ENCODE measurements around the gene TBC1D22A. TPM values are rescaled to one million over a fixed set of nuclear protein-coding genes. Genes with fewer than 3 reads are reported as not detected.

TBC1D22A gene
- total and polyA plus RNA-seq, 2 experiments from 2014 or later: 9.6 to 13.3 TPM

DNA sequence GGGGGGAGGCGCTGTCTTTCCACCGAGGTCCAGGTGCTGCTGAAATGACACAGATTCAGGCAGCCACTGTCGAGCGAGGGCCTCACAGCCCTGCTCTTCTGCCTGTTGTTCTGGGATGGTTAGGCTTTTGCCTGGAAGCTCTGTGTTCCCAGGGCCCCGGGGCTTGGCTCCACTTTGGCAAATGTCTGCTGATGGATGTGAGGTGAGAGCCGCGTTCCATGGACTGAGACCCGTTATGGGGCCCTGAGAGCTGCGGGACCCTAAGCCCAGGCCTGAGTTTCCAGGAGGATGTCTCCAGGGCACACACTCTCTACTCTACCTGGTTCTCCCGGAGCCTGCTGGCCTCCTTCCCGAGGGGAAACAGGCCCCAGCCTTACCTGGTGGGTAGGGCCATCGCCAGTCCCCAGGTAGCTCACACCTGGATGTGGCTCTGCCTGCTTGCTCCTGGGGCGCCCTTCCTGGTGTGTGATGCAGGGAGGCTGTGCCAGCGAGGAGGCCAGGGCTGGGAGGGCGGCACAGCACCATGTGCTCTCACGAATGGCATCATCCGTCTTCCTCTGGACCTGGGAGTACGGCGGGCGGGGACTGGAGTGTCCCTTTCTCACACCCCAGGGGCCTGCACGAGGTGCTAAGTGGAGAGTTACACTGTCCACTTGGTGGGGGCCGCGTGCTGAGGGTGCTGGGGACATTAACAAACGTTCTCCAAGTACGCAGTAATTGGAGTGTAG is 435.5 kb downstream of the TBC1D22A start:
- Histone ChIP-seq H3F3A (replicated peaks; ENCODE audit: low read depth) (no peaks in the 10 kb centered on the region), H3K27me3 (ENCODE audit: insufficient read depth) (no peaks in the 10 kb centered on the region), H3K79me2 (replicated peaks; ENCODE audit: insufficient read depth) (no peaks in the 10 kb centered on the region), H3K4me3 (no peak overlapping the region), H3K36me3 (ENCODE audit: insufficient read depth) (no peaks in the 10 kb centered on the region), H3K9me2 (ENCODE audit: insufficient read depth) (no peaks in the 10 kb centered on the region), H3K27ac (ENCODE audit: low read depth) (no peak overlapping the region), H4K20me1 (replicated peaks; ENCODE audit: insufficient read depth) (no peaks in the 10 kb centered on the region), H2AFZ (no peak overlapping the region), H3K4me1 (ENCODE audit: insufficient read depth) (no peaks in the 10 kb centered on the region), H3K4me2 (no peak overlapping the region)
- TF ChIP-seq STAT1 (IDR thresholded peaks at IDR 0.05; ENCODE audit: unreplicated experiment) (no peak), ZNF114 (CRISPR knock-in tag; IDR thresholded peaks at IDR 0.05) (no peak), ZNF331 (CRISPR knock-in tag; IDR thresholded peaks at IDR 0.05; ENCODE audit: low read depth) (no peak)
- TF ChIP-seq, protein P1, sequence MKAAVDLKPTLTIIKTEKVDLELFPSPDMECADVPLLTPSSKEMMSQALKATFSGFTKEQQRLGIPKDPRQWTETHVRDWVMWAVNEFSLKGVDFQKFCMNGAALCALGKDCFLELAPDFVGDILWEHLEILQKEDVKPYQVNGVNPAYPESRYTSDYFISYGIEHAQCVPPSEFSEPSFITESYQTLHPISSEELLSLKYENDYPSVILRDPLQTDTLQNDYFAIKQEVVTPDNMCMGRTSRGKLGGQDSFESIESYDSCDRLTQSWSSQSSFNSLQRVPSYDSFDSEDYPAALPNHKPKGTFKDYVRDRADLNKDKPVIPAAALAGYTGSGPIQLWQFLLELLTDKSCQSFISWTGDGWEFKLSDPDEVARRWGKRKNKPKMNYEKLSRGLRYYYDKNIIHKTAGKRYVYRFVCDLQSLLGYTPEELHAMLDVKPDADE (IDR thresholded peaks at IDR 0.05): no peak
- TF ChIP-seq, protein P2, sequence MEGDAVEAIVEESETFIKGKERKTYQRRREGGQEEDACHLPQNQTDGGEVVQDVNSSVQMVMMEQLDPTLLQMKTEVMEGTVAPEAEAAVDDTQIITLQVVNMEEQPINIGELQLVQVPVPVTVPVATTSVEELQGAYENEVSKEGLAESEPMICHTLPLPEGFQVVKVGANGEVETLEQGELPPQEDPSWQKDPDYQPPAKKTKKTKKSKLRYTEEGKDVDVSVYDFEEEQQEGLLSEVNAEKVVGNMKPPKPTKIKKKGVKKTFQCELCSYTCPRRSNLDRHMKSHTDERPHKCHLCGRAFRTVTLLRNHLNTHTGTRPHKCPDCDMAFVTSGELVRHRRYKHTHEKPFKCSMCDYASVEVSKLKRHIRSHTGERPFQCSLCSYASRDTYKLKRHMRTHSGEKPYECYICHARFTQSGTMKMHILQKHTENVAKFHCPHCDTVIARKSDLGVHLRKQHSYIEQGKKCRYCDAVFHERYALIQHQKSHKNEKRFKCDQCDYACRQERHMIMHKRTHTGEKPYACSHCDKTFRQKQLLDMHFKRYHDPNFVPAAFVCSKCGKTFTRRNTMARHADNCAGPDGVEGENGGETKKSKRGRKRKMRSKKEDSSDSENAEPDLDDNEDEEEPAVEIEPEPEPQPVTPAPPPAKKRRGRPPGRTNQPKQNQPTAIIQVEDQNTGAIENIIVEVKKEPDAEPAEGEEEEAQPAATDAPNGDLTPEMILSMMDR (conservative IDR thresholded peaks at IDR 0.05; ENCODE audit: low read depth in 2 of 2): no peak
- no peak overlapping the region for H3K27ac Mint-ChIP-seq
- DNase-seq (ENCODE audit: low spot score) (no peak), ATAC-seq (no peak)
- H3K27me3 Mint-ChIP-seq (ENCODE audit: insufficient read depth, low read depth, poor library complexity): peaks cover 2% of the 10 kb centered on the region
- no peak overlapping the region for H3K4me3 Mint-ChIP-seq
- peaks cover 82% of the 10 kb centered on the region for H3K9me3 Mint-ChIP-seq
- peaks cover 27% of the 10 kb centered on the region for H3K36me3 Mint-ChIP-seq (ENCODE audit: low read depth)
- H3K4me1 Mint-ChIP-seq: no peaks in the 10 kb centered on the region

DNA sequence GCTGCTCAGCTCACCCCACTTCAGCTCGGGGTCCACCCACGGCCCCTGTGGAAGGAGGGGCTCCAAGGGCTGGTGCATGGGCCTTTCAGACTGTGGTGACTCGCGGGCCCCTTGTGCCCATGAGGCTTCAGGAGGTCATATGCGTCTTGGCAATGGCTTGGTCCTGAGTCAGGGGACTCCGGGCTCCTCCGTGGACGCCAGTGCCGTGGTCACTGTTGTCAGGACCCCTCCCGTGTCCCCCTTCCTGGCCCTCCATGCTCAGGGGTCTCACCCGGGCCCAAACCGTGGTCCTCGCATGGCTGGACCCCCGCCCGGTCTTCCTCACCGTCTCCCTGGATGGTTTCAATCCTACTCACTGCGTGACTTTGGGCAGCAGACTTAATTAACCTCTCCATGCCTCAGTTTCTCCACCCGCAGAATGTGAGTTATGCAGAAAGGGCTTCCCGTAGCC is 436.4 kb downstream of the TBC1D22A start:
- H3K9me2 ChIP-seq (ENCODE audit: insufficient read depth): no peaks in the 10 kb centered on the region
- no peak for ATAC-seq
- TF ChIP-seq, protein P3, sequence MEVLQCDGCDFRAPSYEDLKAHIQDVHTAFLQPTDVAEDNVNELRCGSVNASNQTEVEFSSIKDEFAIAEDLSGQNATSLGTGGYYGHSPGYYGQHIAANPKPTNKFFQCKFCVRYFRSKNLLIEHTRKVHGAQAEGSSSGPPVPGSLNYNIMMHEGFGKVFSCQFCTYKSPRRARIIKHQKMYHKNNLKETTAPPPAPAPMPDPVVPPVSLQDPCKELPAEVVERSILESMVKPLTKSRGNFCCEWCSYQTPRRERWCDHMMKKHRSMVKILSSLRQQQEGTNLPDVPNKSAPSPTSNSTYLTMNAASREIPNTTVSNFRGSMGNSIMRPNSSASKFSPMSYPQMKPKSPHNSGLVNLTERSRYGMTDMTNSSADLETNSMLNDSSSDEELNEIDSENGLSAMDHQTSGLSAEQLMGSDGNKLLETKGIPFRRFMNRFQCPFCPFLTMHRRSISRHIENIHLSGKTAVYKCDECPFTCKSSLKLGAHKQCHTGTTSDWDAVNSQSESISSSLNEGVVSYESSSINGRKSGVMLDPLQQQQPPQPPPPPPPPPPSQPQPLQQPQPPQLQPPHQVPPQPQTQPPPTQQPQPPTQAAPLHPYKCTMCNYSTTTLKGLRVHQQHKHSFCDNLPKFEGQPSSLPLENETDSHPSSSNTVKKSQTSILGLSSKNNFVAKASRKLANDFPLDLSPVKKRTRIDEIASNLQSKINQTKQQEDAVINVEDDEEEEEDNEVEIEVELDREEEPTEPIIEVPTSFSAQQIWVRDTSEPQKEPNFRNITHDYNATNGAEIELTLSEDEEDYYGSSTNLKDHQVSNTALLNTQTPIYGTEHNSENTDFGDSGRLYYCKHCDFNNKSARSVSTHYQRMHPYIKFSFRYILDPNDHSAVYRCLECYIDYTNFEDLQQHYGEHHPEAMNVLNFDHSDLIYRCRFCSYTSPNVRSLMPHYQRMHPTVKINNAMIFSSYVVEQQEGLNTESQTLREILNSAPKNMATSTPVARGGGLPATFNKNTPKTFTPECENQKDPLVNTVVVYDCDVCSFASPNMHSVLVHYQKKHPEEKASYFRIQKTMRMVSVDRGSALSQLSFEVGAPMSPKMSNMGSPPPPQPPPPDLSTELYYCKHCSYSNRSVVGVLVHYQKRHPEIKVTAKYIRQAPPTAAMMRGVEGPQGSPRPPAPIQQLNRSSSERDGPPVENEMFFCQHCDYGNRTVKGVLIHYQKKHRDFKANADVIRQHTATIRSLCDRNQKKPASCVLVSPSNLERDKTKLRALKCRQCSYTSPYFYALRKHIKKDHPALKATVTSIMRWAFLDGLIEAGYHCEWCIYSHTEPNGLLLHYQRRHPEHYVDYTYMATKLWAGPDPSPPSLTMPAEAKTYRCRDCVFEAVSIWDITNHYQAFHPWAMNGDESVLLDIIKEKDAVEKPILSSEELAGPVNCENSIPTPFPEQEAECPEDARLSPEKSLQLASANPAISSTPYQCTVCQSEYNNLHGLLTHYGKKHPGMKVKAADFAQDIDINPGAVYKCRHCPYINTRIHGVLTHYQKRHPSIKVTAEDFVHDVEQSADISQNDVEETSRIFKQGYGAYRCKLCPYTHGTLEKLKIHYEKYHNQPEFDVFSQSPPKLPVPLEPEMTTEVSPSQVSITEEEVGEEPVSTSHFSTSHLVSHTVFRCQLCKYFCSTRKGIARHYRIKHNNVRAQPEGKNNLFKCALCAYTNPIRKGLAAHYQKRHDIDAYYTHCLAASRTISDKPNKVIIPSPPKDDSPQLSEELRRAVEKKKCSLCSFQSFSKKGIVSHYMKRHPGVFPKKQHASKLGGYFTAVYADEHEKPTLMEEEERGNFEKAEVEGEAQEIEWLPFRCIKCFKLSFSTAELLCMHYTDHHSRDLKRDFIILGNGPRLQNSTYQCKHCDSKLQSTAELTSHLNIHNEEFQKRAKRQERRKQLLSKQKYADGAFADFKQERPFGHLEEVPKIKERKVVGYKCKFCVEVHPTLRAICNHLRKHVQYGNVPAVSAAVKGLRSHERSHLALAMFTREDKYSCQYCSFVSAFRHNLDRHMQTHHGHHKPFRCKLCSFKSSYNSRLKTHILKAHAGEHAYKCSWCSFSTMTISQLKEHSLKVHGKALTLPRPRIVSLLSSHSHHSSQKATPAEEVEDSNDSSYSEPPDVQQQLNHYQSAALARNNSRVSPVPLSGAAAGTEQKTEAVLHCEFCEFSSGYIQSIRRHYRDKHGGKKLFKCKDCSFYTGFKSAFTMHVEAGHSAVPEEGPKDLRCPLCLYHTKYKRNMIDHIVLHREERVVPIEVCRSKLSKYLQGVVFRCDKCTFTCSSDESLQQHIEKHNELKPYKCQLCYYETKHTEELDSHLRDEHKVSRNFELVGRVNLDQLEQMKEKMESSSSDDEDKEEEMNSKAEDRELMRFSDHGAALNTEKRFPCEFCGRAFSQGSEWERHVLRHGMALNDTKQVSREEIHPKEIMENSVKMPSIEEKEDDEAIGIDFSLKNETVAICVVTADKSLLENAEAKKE (CRISPR knock-in tag; IDR thresholded peaks at IDR 0.05): no peak
- TF ChIP-seq STAT1 (IDR thresholded peaks at IDR 0.05; ENCODE audit: unreplicated experiment) (no peak), ZNF331 (CRISPR knock-in tag; IDR thresholded peaks at IDR 0.05; ENCODE audit: low read depth) (no peak), CREB1 (CRISPR knock-in tag; IDR thresholded peaks at IDR 0.05; ENCODE audit: low read depth) (no peak)
- TF ChIP-seq, protein P1 (IDR thresholded peaks at IDR 0.05): no peak
- TF ChIP-seq, protein P2 (conservative IDR thresholded peaks at IDR 0.05; ENCODE audit: low read depth in 2 of 2): no peak

More for the DNA sequence above, 436.4 kb downstream of the TBC1D22A start:
- H3K27ac Mint-ChIP-seq: no peak overlapping the region
- Histone ChIP-seq H3K27me3 (ENCODE audit: insufficient read depth) (no peaks in the 10 kb centered on the region), H3F3A (replicated peaks; ENCODE audit: low read depth) (no peaks in the 10 kb centered on the region), H3K27ac (ENCODE audit: low read depth) (no peak overlapping the region), H3K36me3 (ENCODE audit: insufficient read depth) (no peaks in the 10 kb centered on the region), H2AFZ (no peak overlapping the region), H3K4me1 (ENCODE audit: insufficient read depth) (no peaks in the 10 kb centered on the region), H3K4me2 (no peak overlapping the region), H4K20me1 (replicated peaks; ENCODE audit: insufficient read depth) (no peaks in the 10 kb centered on the region), H3K4me3 (no peak overlapping the region), H3K79me2 (replicated peaks; ENCODE audit: insufficient read depth) (no peaks in the 10 kb centered on the region)
- peaks cover 82% of the 10 kb centered on the region for H3K9me3 Mint-ChIP-seq
- H3K27me3 Mint-ChIP-seq (ENCODE audit: insufficient read depth, low read depth, poor library complexity): peaks cover 2% of the 10 kb centered on the region
- peaks cover 28% of the 10 kb centered on the region for H3K36me3 Mint-ChIP-seq (ENCODE audit: low read depth)
- no peak for DNase-seq (ENCODE audit: low spot score)
- no peak overlapping the region for H3K4me3 Mint-ChIP-seq
- H3K4me1 Mint-ChIP-seq: no peaks in the 10 kb centered on the region
